ENCODE results near the gene HPD. TPM values are rescaled to one million over a fixed set of nuclear protein-coding genes. Genes with fewer than 3 reads are reported as not detected.
"Not testable (repeated sequence)": the region's sequence is repeated elsewhere in the genome, so short reads cannot be mapped to it uniquely, and the experiment has no call there.

HPD gene
- total RNA-seq, 1 donor: not detected

- peak in 2 of 3 donors; percentile 76 to 81 for DNase-seq (ENCODE audit: low read depth in 2 of 3, low spot score in 2 of 3)
These were observed 57.7 kb downstream of the HPD start for GRCh38 chr12:121800694-121801594.

- peak in 2 of 3 donors; percentile 62 to 67 for DNase-seq (ENCODE audit: low read depth in 2 of 3, low spot score in 2 of 3)
These were observed 58.6 kb downstream of the HPD start for GRCh38 chr12:121799842-121800693.

DNA sequence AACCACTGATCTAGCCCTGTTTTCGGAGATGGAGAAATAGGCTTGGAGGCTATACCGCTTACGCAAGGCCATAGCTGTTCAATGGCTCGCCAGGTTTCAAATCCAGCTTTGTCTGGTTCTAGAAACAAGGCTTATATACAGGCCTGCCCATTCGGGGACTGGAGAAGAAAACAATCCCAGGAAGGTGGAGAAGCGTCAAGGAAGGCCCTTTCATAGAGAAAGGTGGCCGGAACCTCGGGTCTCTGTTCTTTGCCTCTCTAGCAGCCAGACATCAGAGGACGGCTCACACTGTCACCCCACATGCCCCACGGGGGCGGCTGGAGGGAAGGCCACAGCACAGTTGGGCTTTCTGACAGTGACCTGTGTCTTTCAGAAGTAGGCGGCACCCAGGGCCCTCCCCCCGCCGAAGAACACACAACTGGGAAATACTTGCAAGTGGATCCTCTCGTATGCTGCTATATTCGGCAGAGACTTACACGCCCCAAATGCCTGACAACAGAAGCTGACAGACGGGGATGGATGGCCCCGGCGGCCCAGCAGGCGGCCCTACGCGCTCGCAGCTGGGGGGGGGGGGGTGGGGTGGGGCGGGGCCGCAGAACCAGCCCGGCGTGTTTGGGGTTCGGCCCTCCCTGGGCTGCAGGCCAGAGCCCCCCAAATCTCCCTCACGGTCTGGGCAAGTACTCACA, 59.4 kb downstream of the HPD start:
- peak in 2 of 3 donors; percentile 60 to 69 for DNase-seq (ENCODE audit: low read depth in 2 of 3, low spot score in 2 of 3)

DNA sequence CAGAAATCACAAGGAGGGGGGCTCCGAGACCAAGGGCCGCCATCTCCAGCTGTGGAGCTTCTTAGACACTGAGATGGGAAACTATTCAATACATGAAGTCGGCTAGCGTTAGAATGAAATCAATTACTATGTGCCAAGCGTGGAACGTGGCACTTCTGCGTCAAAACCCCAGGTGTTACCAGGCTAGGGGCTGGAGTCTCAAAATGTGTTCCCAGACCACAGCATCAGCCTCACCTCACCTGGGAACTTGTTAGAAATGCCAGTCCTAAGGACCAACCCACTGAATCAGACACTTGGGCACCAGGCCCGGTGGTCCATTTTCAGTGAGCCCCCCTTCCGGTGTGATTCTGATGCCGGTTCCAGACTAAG, 59.9 kb downstream of the HPD start:
- no peak for DNase-seq (ENCODE audit: low read depth in 2 of 3, low spot score in 2 of 3)

- no peak for DNase-seq (ENCODE audit: low read depth in 2 of 3, low spot score in 2 of 3)
These were observed 60.5 kb downstream of the HPD start for GRCh38 chr12:121797937-121798786.

DNA sequence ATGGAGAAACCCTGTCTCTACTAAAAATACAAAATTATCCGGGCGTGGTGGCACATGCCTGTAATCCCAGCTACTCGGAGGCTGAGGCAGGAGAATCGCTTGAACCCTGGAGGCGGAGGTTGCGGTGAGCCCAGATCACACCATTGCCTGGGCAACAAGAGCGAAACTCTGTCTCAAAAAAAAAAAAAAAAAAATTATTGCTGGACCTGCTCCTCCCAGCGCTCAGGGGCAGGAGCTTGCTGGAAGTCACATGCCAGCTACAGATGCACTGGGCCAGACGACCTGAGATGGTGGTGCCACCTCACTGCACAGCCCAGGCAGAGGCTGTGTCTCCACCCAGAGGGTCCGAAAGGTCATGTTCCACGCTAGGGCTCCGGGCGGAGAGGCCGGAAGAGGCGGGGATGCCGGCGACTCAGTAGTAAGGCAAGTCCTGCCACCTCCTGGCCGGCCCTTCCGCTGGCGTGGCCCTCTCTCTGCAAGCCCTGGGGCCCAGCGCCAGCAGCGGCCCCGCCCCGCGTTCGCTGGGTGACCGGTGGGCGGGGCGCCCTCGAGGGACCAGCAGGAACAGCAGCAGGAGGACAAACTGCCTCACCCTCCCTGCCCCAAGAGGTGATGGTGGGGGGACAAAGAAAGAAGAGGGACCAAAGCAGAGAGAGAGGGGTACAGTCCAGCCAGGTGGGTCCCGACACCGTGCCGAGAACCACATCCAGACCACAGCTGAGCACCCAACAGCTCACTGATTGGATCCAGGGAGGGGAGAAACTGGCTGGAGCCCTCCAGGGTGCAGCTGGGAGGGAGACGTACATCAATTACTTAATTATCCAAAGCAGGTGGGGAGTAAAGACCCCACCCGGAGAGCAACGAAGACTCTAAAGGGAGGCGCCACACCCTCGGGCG, 61.6 kb downstream of the HPD start:
- DNase-seq (ENCODE audit: low read depth in 2 of 3, low spot score in 2 of 3): no peak

DNA sequence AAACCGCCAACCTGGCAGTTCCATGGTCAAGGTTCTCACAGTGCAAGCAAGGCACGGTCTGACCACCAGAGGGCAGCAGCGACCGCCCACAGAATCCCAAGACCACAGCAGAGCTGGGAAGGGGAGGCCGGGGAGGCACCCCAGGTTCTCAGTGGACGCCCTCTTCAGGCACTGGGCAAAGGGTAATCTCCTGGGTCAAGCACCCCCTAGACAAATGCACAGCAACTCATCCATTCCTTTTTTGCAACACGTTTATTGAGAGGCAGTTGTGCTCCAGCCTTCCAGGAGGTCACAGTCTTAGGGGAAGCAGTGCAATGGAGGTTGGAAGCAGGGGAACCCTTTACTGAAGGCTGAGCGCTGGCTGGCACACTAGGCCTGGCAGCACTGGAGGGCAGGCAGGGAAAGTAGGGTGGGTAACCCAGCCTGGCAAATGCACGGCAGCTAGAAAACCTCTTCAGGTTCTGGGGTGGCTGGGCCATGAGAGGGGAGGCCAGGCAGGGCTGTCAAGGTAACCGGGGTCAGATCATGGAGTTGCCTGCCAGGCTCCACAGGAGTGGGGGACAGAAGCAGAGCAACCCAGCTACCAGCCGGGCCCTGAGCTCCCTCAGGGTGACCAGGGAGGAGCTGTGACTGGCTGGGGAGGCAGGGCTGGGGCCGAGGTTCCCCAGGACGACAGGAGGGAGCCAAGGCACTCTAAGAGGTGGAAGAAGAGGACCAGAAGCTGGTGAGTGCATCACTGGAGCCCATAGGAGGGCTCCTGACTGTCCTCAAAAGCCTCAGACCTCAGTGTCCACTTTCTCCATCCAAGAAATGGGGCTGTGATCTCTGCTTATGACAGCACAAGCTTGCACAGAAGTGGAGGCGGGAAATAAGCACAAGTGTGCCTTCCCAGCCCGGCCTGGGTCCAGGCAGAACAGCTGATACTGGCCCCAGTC, 63.4 kb downstream of the HPD start:
- DNase-seq (ENCODE audit: low read depth in 2 of 3, low spot score in 2 of 3): peak in 2 of 3 donors; percentile 87 to 89

DNA sequence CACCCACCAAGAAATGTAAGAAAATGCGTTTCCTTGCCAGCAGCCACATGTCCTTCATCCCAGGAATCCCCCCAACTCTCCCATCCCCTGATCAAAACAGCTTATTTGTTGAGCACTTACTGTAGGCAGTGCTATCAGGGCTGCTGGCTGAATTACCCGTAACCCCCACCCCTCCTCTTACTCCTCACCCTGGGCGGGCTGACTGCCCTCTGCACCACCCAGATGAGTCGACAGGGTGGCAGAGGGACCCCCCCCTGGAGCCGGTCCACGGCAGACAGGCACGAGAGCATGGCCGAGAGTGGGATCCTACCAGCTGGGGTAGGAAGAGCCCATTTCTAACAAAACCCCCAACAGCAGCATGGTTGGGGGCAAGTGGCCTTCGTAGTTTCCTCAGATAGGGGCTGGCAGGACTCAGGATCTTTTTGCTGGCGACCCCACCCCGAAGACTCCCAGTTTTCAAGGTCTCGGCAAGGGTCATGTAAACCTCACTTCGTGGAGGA, 64.1 kb downstream of the HPD start:
- DNase-seq (ENCODE audit: low read depth in 2 of 3, low spot score in 2 of 3): no peak

- peak; percentile 90 to 94 (median 94) for DNase-seq (ENCODE audit: low read depth in 2 of 3, low spot score in 2 of 3)
These were observed 64.7 kb downstream of the HPD start for GRCh38 chr12:121793838-121794533.

DNA sequence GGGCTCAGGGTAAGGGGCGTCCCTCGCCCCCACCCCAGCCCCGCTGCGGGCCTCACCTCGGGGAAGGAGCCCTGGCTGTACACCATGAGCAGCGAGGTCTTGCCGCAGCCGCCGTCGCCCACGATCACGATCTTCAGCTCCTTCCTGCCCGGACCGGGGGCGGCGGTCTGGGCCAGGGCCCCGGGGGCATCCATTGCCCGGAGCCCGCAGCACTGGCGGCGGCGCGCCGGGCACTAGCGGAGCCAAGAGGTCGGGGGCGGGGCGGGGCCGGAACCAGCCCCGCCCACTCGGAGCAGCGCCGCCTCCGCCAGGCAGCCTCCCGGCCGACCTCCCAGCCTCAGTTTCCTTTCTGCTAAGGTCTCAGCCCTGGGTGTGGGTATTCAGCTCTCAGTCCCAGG, 65.2 kb downstream of the HPD start, which contains the start of gene RHOF:
Gene RHOF, minus strand, starts transcription at position 249 of the 398 bp plus-strand sequence. Its CDS starts 55 bp downstream, at position 194.
- DNase-seq (ENCODE audit: low read depth in 2 of 3, low spot score in 2 of 3): peak in 1 of 3 donors; percentile 31

DNA sequence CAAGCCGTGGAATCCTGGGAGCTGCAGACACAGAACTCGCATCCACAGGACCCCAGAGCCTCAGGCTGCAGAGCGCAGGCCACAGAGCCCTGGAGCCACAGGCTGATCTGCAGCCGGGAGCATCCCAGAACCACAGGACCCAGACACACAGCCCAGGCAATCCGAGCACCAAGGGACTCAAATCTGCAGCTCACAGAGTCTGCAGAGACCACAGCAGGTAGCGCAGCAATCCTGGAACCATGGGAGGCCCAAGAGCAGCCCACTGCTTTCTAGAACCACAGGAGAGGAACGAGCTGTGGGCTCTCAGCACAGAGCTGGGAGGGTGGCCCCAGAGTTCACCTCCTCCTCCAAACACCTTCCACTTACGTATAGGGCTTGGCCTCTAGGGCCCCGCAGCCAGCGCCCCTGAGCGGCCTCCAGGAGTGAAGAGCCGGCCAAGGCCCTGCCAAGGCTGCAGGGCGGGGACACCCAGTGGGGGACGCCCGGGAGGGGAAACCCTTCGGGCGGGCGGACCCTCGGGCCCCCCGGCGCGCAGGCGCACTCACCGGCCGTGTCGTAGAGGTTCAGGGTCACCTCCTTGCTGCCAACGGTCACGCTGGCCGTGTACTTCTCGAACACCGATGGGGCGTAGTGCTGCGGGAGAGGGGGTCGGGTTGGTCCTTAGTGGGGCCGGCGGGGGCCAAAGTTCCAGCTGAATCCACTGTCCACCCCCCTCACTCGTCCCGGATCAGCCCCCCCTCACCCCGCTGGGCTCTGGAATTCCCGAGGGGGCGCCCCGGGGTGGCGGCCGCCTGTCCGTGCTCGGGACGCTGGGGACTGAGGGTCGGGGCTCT, 65.8 kb downstream of the HPD start:
- peak in 2 of 3 donors; percentile 67 to 72 for DNase-seq (ENCODE audit: low read depth in 2 of 3, low spot score in 2 of 3)

GRCh38 chr12:121791671-121792551, 66.7 kb downstream of the HPD start:
- DNase-seq (ENCODE audit: low read depth in 2 of 3, low spot score in 2 of 3): no peak

DNA sequence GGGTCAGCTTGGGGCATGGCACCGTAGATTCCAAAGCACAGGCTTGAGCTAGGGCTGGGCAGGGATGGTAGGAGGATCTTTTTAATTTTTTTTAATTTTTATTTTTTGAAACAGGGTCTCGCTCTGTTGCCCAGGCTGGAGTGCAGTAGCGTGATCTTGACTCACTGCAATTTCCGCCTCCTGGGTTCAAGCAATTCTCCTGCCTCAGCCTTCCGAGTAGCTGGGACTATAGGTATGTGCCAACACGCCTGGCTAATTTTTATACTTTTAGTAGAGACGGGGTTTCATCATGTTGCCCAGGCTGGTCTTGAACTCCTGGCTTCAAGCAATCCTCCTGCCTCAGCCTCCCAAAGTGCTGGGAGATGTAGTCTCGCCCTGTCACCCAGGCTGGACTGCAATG, 67.9 kb downstream of the HPD start:
- DNase-seq (ENCODE audit: low read depth in 2 of 3, low spot score in 2 of 3): not testable (repeated sequence)

GRCh38 chr12:121789800-121790728, 68.6 kb downstream of the HPD start:
- peak; percentile 85 to 97 (median 94) for DNase-seq (ENCODE audit: low read depth in 2 of 3, low spot score in 2 of 3)
